Astrocyte (in vitro differentiated cells and primary cell): ENCODE measurements around the gene MYH11.

ENCODE experiments used
- CTCF ChIP-seq: IDR thresholded peaks from 2 replicates; pipeline ENCODE4 v1.5.1; 2011; ENCODE audit warnings: low read depth, mild to moderate bottlenecking, inconsistent platforms, low read length, moderate library complexity; ENCODE audit not compliant: insufficient read depth
- EZH2 ChIP-seq: IDR thresholded peaks from 2 replicates; pipeline ENCODE4 v1.6.1; 2012; ENCODE audit warnings: mild to moderate bottlenecking, low read length, inconsistent platforms; ENCODE audit not compliant: insufficient read depth

- no peak for TF ChIP-seq CTCF
- no peak for TF ChIP-seq EZH2
Observed at GRCh38 chr16:15792563-15792971, 64.3 kb downstream of the MYH11 start.
